Ishikawa (cell line): ENCODE measurements around the gene NR2F1-AS1.

ENCODE experiments used
- CEBPB ChIP-seq: IDR thresholded peaks from 2 replicates; pipeline ENCODE4 v1.6.1; 2012
- CREB1 ChIP-seq: IDR thresholded peaks from 2 replicates; pipeline ENCODE4 v1.6.1; 2012; ENCODE audit warnings: low read depth
- EGR1 ChIP-seq: IDR thresholded peaks from 2 replicates; pipeline ENCODE4 v1.6.1; 2012
- EP300 ChIP-seq: IDR thresholded peaks from 2 replicates; pipeline ENCODE4 v1.6.1; 2012; ENCODE audit warnings: borderline replicate concordance
- FOXM1 ChIP-seq: IDR thresholded peaks from 2 replicates; pipeline ENCODE4 v1.6.1; 2012; ENCODE audit warnings: low read depth, borderline replicate concordance
- MAX ChIP-seq: IDR thresholded peaks from 2 replicates; pipeline ENCODE4 v1.6.1; 2012
- NFIC ChIP-seq: IDR thresholded peaks from 2 replicates; pipeline ENCODE4 v1.6.1; 2012
- RAD21 ChIP-seq: IDR thresholded peaks from 2 replicates; pipeline ENCODE4 v1.6.1; 2012; ENCODE audit warnings: low read depth
- REST ChIP-seq: IDR thresholded peaks from 2 replicates; pipeline ENCODE4 v1.6.1; 2012; ENCODE audit warnings: low read depth, mild to moderate bottlenecking
- TAF1 ChIP-seq: IDR thresholded peaks from 2 replicates; pipeline ENCODE4 v1.6.1; 2012; ENCODE audit warnings: low read depth, mild to moderate bottlenecking
- TCF12 ChIP-seq: IDR thresholded peaks from 2 replicates; pipeline ENCODE4 v1.6.1; 2012; ENCODE audit warnings: low read depth
- TEAD4 ChIP-seq: IDR thresholded peaks from 2 replicates; pipeline ENCODE4 v1.6.1; 2012
- USF1 ChIP-seq: IDR thresholded peaks from 2 replicates; pipeline ENCODE4 v1.6.1; 2012
- YY1 ChIP-seq: IDR thresholded peaks from 2 replicates; pipeline ENCODE4 v1.6.1; 2012; ENCODE audit warnings: low read depth
- ZBTB7A ChIP-seq: IDR thresholded peaks from 2 replicates; pipeline ENCODE4 v1.6.1; 2012; ENCODE audit warnings: low read depth

The NR2F1-AS1 gene

GRCh38 chr5:93497096-93497495, 83.9 kb downstream of the NR2F1-AS1 start:
- TF ChIP-seq USF1 (no peak), ZBTB7A (no peak), FOXM1 (no peak), TCF12 (no peak), CREB1 (no peak), TAF1 (no peak), REST (no peak), MAX (no peak), CEBPB (no peak), EP300 (no peak), YY1 (no peak), RAD21 (no peak), NFIC (no peak), EGR1 (no peak)

GRCh38 chr5:93479982-93480509, 101.0 kb downstream of the NR2F1-AS1 start:
- TF ChIP-seq ZBTB7A, result no peak
- TF ChIP-seq YY1, result no peak
- TF ChIP-seq USF1, result no peak
- TF ChIP-seq REST, result no peak
- no peak for TF ChIP-seq MAX
- TF ChIP-seq EGR1, result no peak
- TF ChIP-seq CREB1, result no peak
- no peak for TF ChIP-seq TAF1
- TF ChIP-seq EP300, result no peak
- TF ChIP-seq FOXM1, result no peak

GRCh38 chr5:93477816-93478215, 103.2 kb downstream of the NR2F1-AS1 start:
- TF ChIP-seq EP300, result no peak
- no peak for TF ChIP-seq USF1
- no peak for TF ChIP-seq TEAD4
- no peak for TF ChIP-seq RAD21
- TF ChIP-seq CEBPB, result no peak
- TF ChIP-seq MAX, result no peak
- TF ChIP-seq REST, result no peak
- no peak for TF ChIP-seq ZBTB7A
- TF ChIP-seq YY1, result no peak
- no peak for TF ChIP-seq CREB1
- TF ChIP-seq EGR1, result no peak
- TF ChIP-seq TAF1, result no peak
- no peak for TF ChIP-seq FOXM1
- no peak for TF ChIP-seq NFIC
- TF ChIP-seq TCF12, result no peak

GRCh38 chr5:93476251-93476742, 104.7 kb downstream of the NR2F1-AS1 start:
- TF ChIP-seq REST, result no peak
- TF ChIP-seq FOXM1, result no peak
- no peak for TF ChIP-seq TAF1
- TF ChIP-seq TEAD4, result no peak
- no peak for TF ChIP-seq CEBPB
- TF ChIP-seq EGR1, result no peak
- no peak for TF ChIP-seq NFIC
- no peak for TF ChIP-seq USF1
- no peak for TF ChIP-seq MAX
- no peak for TF ChIP-seq CREB1
- no peak for TF ChIP-seq YY1
